HG03460 (cell line): ENCODE results near the gene SSU72.
"Not testable (repeated sequence)": the region's sequence is repeated elsewhere in the genome, so short reads cannot be mapped to it uniquely, and the experiment has no call there.

ENCODE experiments used
- ATAC-seq: cut with Tn5 transposase; IDR thresholded peaks from one replicate; pipeline ENCODE4 v1.9.1; 2021; ENCODE audit not compliant: unreplicated experiment

Gene SSU72

DNA sequence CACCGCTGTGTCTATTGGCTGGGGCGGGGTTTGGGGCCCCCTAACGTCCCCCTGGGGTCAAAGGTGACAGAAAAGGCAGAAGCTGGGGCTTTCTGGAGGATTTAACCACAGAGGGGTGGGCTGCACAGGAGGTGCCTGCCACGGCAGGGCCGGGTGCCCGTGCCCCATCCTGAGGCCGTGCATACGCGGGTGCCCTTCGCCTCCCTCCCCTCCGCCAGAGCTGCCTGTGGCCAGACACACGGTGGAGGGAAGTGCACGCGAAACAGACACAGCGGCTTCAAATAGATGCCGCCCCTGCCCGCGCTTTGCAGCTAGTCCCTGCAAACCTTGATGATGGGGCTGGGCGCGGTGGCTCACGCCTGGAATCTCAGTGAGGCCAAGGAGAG lies 65.2 kb downstream of the SSU72 start:
- not testable (repeated sequence) for ATAC-seq

DNA sequence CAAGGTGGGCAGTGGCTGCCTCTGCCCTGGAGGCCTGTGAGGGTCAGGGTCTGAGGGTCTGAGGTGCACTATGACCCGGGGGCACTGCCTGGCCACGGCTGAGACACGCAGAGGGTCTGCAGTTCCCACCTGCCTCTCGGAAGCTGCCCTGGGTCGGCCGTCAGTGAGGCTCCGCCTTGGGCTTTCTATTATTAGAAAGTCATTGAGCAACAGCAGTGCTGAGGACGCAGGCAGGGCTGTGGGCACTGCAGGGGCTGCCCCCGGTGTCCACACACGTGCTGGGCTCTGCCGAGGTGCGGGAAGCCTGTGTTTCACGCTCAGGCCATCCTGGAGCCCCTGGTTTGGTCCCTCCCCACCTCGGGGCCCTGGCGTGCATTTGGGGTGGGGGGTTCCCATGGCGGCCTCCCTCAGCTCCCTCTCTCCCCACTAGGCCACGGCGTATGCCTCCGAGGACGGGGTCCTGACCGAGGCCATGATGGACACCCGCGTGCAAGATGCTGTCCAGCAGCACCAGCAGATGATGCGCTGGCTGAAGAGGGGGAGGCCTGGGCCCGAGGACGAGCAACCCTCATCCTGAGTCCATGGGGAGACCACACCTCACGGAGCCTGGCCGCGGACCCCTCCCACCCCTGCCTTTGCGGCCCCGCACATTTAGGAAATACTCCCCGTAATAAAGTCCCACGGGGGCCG lies 65.7 kb downstream of the SSU72 start:
- not testable (repeated sequence) for ATAC-seq

DNA sequence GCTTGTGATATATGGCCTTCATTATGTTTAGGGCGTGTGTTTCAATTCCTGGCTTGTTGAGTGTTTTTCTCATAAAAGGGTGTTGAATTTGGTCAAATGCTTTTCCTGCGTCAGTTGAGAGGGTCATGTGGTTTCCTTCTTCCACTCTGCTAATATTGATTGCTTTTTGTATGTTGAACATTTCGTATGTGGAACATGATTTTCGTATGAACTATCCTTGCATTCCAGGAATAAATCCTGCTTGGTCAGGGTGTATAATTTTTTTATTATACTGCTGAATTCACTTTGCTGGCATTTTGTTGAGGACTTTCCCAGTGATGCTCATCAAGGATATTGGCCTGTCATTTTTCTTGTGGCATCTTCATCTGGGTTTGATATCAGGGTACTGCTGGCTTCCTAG lies 67.4 kb downstream of the SSU72 start:
- ATAC-seq = no peak

DNA sequence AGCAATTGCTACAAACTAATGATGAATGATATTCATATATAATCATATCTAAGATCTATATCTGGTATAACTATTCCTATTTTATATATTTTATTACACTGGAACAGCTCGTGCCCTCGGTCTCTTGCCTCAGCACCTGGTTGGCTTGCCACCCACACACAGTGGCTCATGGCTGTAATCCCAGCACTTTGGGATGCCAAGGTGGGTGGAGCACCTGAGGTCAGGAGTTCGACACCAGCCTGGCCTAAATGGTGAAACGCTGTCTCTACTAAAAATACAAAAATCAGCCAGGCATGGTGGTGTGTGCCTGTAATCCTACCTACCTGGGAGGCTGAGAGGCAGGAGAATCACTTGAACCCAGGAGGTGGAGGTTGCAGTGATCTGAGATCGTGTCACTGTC lies 68.9 kb downstream of the SSU72 start:
- ATAC-seq = not testable (repeated sequence)

DNA sequence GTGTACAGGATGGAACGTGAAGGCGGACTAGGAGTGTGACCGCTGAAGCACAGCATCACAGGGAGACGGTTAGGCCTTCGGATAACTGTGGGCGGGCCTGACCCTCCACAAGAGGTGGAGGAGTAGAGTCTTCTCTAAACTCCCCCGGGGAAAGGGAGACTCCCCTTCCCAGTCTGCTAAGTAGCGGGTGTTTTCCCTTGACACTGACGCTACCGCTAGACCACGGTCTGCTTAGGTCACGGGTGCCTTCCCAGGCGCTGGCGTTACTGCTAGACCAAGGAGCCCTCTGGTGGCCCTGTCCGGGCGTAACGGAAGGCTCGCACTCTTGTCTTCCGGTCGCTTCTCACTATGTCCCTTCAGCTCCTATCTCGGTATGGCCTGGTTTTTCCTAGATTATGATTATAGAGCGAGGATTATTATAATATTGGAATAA lies 69.3 kb downstream of the SSU72 start:
- ATAC-seq = not testable (repeated sequence)

DNA sequence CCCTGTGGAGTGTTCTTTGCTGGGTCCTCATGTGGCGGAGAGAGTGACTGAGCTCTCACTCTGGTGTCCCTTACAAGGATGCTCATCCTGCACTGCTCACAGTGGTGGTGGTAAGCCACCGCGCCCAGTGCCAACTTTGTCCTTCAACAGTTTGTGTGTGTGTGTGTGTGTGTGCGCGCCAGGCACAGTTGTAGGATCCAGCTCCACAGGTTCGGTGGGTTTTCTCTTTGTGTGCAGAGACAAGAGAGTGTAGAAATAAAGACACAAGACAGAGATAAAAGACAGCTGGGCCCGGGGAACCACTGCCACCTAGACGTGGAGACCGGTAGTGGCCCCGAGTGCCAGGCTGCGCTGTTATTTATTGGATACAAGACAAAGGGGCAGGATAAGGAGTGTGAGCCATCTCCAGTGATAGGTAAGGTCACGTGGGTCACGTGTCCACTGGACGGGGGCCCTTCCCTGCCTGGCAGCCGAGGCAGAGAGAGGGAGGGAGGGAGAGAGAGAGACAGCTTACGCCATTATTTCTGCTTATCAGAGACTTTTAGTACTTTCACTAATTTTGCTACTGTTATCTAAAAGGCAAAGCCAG lies 69.8 kb downstream of the SSU72 start:
- not testable (repeated sequence) for ATAC-seq

DNA sequence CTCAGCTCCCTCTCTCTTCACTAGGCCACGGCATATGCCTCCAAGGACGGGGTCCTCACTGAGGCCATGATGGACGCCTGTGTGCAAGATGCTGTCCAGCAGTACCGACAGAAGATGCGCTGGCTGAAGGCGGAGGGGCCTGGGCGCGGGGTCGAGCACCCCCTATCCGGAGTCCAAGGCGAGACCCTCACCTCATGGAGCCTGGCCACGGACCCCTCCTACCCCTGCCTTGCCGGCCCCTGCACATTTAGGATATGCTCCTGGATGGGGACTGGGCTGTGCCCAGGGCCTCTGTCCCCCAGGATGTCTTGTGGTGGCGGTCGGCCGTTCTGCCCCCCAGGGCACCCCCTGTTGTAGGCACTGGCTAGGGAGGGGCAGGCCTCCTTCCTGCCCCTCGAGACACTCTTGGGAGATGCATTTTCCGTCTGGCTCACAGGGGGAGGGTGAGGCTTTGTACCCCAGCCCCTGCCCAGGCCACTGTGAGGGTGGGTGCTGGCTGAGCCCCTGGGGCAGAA lies 79.1 kb downstream of the SSU72 start:
- ATAC-seq = not testable (repeated sequence)

DNA sequence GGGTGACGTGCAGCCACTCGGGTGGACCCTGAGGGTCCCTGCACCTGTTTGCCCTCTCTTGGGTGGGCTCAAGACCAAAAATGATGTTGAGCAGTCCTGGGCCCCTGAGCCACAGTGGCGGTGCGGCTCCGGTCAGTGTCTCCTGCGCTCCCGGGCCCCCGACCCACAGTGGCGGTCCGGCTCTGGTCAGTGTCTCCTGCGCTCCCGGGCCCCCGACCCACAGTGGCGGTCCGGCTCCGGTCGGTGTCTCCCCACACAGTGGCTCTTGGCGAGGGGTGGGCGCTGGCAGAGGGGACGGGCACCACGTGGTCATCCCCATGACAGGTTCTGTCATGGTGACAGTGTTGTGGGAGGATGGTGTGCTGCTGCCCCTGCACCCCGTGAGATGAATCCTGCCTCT lies 80.4 kb downstream of the SSU72 start:
- ATAC-seq = not testable (repeated sequence)
